OCI-LY7 (cell line): Measurements from ENCODE around the gene TAF1B. TPM values are rescaled to one million over a fixed set of nuclear protein-coding genes. Genes with fewer than 3 reads are reported as not detected.

Experiments
- BruUV-seq: library from RNA; stranded (reverse); fragments of 400-500 nt; replicated peaks from 2 replicates; lab custom pipeline; 2021; lab: Mats Ljungman, UMichigan
- CTCF ChIA-PET: fragments of 300-600 bp; sonication (Branson Sonifier 250); formaldehyde crosslinking; loops from one replicate; lab custom pipeline; 2022; ENCODE audit warnings: antibody characterized with exemption; ENCODE audit not compliant: unreplicated experiment; lab: Charles Lee
- POLR2A ChIA-PET: fragments of 300-600 bp; sonication (Branson Sonifier 250); formaldehyde crosslinking; loops from one replicate; lab custom pipeline; 2022; ENCODE audit warnings: antibody characterized with exemption; lab: Charles Lee
- DNase-seq: peaks from one replicate; pipeline ENCODE4 v3.0.0-alpha.2; 2015; ENCODE audit warnings: low spot score
- H2AFZ ChIP-seq: fragments of 200-600 bp; sonication (generic), shearing (Covaris generic); 2 replicates; pipeline ENCODE4 v1.6.1; 2014; ENCODE audit warnings: mild to moderate bottlenecking, antibody characterized with exemption, low read length, moderate library complexity
- H3K27ac ChIP-seq: fragments of 200-600 bp; sonication (generic); 2 replicates; pipeline ENCODE4 v1.5.1; 2014; ENCODE audit warnings: mixed run types, low read depth, mild to moderate bottlenecking, moderate library complexity, low read length, inconsistent platforms; ENCODE audit not compliant: poor library complexity, severe bottlenecking
- H3K36me3 ChIP-seq: fragments of 200-600 bp; sonication (generic); 2 replicates; pipeline ENCODE4 v1.6.1; 2014; ENCODE audit warnings: mild to moderate bottlenecking, antibody characterized with exemption, low read length, moderate library complexity, mixed read lengths; ENCODE audit not compliant: insufficient read depth
- H3K4me1 ChIP-seq: fragments of 200-600 bp; sonication (generic); 2 replicates; pipeline ENCODE4 v1.5.1; 2014; ENCODE audit warnings: mild to moderate bottlenecking, low read length; ENCODE audit not compliant: insufficient read depth, poor library complexity, severe bottlenecking
- H3K4me2 ChIP-seq: fragments of 200-600 bp; sonication (generic); 2 replicates; pipeline ENCODE4 v1.6.1; 2014; ENCODE audit warnings: mild to moderate bottlenecking, low read length
- H3K4me3 ChIP-seq: fragments of 200-600 bp; sonication (generic); 2 replicates; pipeline ENCODE4 v1.5.1; 2014; ENCODE audit warnings: mild to moderate bottlenecking, low read depth, low read length; ENCODE audit not compliant: poor library complexity, severe bottlenecking
- H3K79me2 ChIP-seq: fragments of 200-600 bp; sonication (generic); 2 replicates; pipeline ENCODE4 v1.6.1; 2016; ENCODE audit warnings: low read depth, mild to moderate bottlenecking, low read length, moderate library complexity, mixed read lengths; ENCODE audit not compliant: insufficient read depth
- H3K9me2 ChIP-seq: fragments of 200-600 bp; sonication (generic); 2 replicates; pipeline ENCODE4 v1.6.1; 2016; ENCODE audit warnings: mild to moderate bottlenecking, low read length, mixed read lengths; ENCODE audit not compliant: insufficient read depth
- H3K9me3 ChIP-seq: fragments of 200-600 bp; sonication (generic); 2 replicates; pipeline ENCODE4 v1.6.1; 2014; ENCODE audit warnings: mild to moderate bottlenecking, mixed run types, low read length, mixed read lengths
- H4K20me1 ChIP-seq: fragments of 200-600 bp; sonication (generic); 2 replicates; pipeline ENCODE4 v1.6.1; 2014; ENCODE audit warnings: mild to moderate bottlenecking, antibody characterized with exemption, low read length, moderate library complexity, mixed read lengths; ENCODE audit not compliant: insufficient read depth
- EZH2phosphoT487 ChIP-seq: fragments of 200-600 bp; sonication (generic); IDR thresholded peaks from 2 replicates; pipeline ENCODE4 v1.6.1; 2018; ENCODE audit warnings: low read depth, borderline replicate concordance, mild to moderate bottlenecking, mixed run types, antibody characterized with exemption, low read length, moderate library complexity, mixed read lengths
- intact Hi-C: fragments of 100-400 bp; cut with micrococcal nuclease; formaldehyde crosslinking; loops from one replicate; pipeline ENCODE4 v1.10.0; 2022; ENCODE audit not compliant: unreplicated experiment
- total RNA-seq, 2 experiments: library from RNA; depleted of rRNA in 1 of 2; stranded (reverse); fragments of >200 nt in 1 of 2; shearing (Covaris generic) in 1 of 2; gene quantifications; 2 replicates each; pipeline ENCODE4 v1.2.3, GENCODE V29; 2014 to 2022
- TF ChIP-seq, protein P1 (sequence below): fragments of 200-600 bp; sonication (generic); conservative IDR thresholded peaks from 2 replicates; pipeline ENCODE4 v1.5.1; 2014; ENCODE audit warnings: mild to moderate bottlenecking, antibody characterized with exemption, low read length, moderate library complexity, mixed read lengths

The TAF1B gene
- total RNA-seq, 2 experiments from 2014 or later: 25.1 to 35.3 TPM

DNA sequence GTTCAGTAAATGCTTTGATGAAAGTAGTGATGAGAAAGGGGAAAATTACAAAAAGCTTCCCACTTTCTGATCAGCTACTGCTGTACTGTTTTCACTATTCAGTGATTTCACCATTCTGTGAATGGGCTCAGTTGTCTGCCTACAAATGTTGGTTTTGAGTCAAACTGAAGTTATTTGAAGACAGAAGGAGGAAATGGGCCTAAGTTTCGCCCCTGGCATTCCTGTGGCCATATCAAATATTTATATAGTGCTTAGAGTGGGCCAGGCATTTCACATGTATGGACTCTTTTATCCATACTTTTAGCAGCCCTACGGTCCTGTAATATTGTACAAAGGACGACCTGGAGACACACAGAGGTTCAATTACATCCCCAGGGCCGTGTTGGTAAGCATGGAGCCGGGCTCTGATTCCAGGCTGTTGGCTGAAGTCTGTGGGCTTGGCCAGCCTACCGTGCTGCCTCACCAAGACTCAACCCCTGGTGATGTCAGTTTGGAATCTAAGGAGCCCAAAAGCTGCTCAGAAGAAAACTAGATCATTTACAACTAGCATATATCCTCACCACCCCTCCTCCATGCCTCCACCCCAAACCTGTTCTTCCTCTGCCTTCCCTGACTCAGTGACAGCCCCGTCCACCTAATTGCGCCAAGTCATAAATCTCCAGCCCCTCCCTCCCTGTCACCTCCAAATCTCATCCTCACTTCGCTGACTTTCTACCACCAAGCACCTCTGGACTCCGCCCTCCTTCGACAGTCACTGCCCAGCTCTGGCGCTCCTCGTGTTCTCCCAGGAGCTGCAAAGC is 98.1 kb downstream of the TAF1B start:
- H3K27ac ChIP-seq: no peak overlapping the region
- no peaks in the 10 kb centered on the region for H3K9me3 ChIP-seq
- no peaks in the 10 kb centered on the region for H3K9me2 ChIP-seq
- H3K4me2 ChIP-seq: no peak overlapping the region
- no peak overlapping the region for H2AFZ ChIP-seq
- no TSS peak for BruUV-seq
- H3K36me3 ChIP-seq: no peaks in the 10 kb centered on the region
- no peak overlapping the region for H3K4me3 ChIP-seq
- no peak for DNase-seq
- CTCF ChIA-PET: no interaction called here
- no peaks in the 10 kb centered on the region for H3K79me2 ChIP-seq
- POLR2A ChIA-PET: interaction anchor here (0.6 kb wide), 1 partner anchor 202 kb away, joined by 3 read pairs; no protein-coding TSS in a partner anchor
- intact Hi-C loops: no loop called here
- no peaks in the 10 kb centered on the region for H4K20me1 ChIP-seq
- no peaks in the 10 kb centered on the region for H3K4me1 ChIP-seq
- TF ChIP-seq, protein P1, sequence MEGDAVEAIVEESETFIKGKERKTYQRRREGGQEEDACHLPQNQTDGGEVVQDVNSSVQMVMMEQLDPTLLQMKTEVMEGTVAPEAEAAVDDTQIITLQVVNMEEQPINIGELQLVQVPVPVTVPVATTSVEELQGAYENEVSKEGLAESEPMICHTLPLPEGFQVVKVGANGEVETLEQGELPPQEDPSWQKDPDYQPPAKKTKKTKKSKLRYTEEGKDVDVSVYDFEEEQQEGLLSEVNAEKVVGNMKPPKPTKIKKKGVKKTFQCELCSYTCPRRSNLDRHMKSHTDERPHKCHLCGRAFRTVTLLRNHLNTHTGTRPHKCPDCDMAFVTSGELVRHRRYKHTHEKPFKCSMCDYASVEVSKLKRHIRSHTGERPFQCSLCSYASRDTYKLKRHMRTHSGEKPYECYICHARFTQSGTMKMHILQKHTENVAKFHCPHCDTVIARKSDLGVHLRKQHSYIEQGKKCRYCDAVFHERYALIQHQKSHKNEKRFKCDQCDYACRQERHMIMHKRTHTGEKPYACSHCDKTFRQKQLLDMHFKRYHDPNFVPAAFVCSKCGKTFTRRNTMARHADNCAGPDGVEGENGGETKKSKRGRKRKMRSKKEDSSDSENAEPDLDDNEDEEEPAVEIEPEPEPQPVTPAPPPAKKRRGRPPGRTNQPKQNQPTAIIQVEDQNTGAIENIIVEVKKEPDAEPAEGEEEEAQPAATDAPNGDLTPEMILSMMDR: no peak
- no peak for TF ChIP-seq EZH2phosphoT487

DNA sequence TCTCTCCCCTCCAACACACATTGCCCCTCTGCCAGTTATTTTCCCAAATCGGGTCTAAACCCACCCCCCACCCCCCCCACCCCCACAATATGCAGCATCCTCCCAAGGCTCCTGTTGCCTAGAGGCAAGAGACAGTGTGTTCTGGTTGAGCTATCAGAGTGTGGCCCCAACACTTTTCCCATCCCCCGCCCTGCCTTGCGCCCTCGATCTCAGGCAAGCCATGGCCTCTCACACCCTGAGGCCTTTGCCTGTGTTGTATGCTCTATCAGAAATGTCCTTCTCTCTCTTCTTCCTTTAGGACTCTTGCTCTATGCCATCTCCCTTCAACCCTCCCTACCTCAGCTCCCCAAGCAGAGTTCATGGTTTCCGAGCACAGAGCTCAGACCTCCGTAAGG is 98.7 kb downstream of the TAF1B start:
- Histone ChIP-seq H3K4me3 (no peak overlapping the region), H3K9me2 (no peaks in the 10 kb centered on the region), H3K27ac (no peak overlapping the region), H3K79me2 (no peaks in the 10 kb centered on the region), H2AFZ (no peak overlapping the region), H3K4me1 (no peaks in the 10 kb centered on the region), H3K36me3 (no peaks in the 10 kb centered on the region), H3K4me2 (no peak overlapping the region), H3K9me3 (no peaks in the 10 kb centered on the region), H4K20me1 (no peaks in the 10 kb centered on the region)
- TF ChIP-seq EZH2phosphoT487: no peak
- TF ChIP-seq, protein P1: no peak
- BruUV-seq: no TSS peak
- intact Hi-C loops: no loop called here
- no peak for DNase-seq
- CTCF ChIA-PET: no interaction called here
- POLR2A ChIA-PET: interaction anchor here (0.6 to 0.7 kb wide), 3 partner anchors 19 to 45 kb away, joined by 3 to 4 read pairs (median 4); no protein-coding TSS in a partner anchor

DNA sequence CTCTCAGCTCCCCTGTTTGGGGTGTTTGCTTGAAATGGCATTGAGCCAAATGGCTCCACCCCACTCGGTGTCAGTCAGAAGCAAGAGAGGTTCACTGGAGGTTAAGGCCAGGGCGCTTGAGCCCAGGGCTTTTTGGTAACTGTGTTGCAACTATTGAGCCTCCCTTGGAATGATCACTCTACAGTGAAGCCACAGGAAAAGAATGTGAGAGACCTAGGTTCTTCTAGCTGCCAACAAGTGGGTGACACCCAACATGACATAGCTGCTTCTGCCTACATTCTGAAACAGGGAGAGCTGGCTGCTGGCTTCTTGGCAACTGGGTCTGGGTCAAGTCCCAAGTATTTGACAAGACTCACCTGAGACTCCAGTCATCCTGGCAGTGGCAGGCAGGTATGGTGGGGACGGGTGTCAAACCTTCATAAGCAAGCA is 101.1 kb downstream of the TAF1B start:
- Histone ChIP-seq H3K27ac (no peak overlapping the region), H3K4me3 (no peak overlapping the region), H3K9me3 (no peaks in the 10 kb centered on the region), H3K4me2 (no peak overlapping the region), H3K4me1 (no peaks in the 10 kb centered on the region), H2AFZ (no peak overlapping the region), H3K36me3 (no peaks in the 10 kb centered on the region), H4K20me1 (no peaks in the 10 kb centered on the region), H3K79me2 (no peaks in the 10 kb centered on the region), H3K9me2 (no peaks in the 10 kb centered on the region)
- POLR2A ChIA-PET: interaction anchor here (0.7 to 1.0 kb wide), 2 partner anchors 40 to 44 kb away, joined by 3 to 4 read pairs; no protein-coding TSS in a partner anchor
- CTCF ChIA-PET: interaction anchor here (0.9 kb wide), 1 partner anchor 145 kb away, joined by 3 read pairs; no protein-coding TSS in a partner anchor
- no peak for DNase-seq
- intact Hi-C loops: no loop called here
- BruUV-seq: no TSS peak
- TF ChIP-seq, protein P1: no peak
- TF ChIP-seq EZH2phosphoT487: no peak
